NCI-H2107 treated with DMSO at 0.1 percent for 48 hours (cell line): Measurements from ENCODE around the gene LNPEP.
"Not testable (repeated sequence)": the region's sequence is repeated elsewhere in the genome, so short reads cannot be mapped to it uniquely, and the experiment has no call there.

Experiments
- DNase-seq: peaks from one replicate; lab custom pipeline; 2025; ENCODE audit not compliant: unreplicated experiment; lab: John Stamatoyannopoulos, UW

Gene LNPEP

DNA sequence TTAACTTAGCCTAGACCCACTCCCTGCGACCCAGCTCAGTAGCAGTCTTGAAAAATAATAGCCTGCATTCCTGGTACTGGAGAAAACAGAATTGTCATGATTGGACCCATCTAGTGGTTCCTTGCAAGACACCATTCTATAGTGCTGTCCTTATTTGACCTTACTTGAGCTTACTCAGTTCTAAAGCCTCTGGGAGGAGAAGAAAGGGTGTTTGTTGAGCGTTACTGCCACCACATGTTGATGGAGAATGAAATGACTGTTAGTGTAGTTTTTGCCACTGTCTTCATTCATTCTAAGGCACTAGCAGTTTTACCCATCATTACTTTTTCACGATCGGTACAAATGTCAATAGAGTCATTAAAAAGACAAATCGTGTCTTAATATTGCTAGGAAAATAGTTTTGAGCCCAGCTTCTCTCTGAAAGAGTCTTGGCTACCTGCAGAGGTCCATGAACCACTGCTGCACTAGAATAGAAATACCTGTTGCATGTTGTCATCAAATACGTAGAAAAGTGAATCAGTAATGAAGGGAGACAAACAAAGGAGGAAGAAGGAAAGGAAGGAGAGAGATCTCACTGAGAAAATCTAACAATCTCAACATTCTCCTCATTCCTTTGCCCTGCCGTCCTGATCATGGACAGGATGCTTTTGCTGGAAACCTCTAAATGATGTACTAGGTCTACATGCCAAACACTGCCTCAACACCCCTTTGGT is 110.5 kb downstream of the LNPEP start:
- no peak for DNase-seq

DNA sequence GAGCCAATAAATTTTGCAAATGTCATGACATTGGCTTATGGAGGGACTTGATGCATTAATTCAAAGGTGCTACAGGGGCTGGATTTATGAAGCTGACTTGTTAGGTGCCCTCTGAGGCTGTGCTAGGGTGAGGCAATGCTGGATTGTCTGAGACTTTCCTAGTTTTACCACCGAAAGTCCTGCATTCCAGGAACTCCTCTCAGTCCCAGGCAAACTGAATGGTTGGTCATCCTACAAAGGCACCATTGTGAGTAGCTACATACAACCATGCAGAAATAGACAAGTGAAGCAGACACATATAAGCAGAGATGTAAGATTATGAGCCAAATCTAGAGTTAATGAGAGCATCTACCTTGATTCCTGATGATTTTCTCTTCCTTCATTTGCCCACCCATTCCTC is 111.2 kb downstream of the LNPEP start:
- no peak for DNase-seq

DNA sequence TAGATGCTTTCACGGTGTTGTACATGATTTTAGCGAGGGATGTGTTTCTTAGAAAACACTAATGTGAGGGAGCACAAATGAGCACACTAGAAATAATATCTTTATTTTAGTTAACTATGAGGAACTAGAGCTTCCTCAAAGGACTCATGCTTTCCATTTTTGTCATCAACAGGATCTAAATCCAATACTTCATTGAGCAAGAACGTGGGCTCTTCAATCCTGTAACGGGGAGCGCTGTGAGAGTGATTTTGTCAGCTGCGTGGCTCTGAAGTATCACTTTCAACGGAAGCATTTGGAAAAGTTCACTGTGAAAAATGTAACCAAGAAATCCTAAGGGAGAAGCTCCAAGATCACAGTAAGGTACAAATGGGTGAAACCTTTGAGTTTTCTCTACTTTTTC is 113.3 kb downstream of the LNPEP start:
- DNase-seq = no peak

DNA sequence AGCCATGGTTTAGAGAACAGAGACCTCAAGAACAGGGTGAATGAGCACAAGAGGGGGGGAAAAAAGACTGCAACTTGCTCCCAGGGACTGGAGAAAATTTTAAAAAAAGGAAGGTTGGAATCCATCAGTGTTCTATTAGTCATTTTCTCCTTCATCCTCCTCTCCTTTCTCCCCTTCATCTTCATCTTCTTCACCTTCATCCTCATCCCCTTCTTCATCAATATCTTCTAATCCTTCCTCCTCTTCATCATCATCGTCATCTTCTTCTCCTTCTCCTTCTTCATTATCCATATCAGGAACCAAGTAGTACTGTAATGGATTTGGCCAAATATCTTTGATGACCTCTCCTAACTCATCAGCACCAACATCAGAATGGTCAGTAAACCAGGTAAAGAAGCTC is 120.4 kb downstream of the LNPEP start:
- no peak for DNase-seq

DNA sequence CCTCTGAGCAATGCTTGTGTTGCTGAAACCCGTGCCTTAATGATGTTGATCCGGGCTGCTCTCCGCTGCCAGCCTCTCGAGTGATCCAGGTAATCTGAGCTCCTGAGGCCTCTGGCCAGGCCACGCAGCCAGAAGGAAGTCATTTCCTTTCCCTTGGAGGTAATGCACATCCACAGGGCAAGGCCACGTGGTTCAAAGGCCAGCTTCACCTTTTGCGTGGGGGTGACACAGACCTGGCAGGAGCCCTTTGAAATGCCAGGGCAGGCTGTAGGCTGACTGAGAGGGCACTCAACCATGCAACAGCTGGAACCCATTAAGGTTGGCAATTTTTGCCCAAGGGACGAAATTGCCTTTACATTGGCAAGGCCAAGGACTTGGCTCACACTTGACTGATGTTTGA is 126.2 kb downstream of the LNPEP start:
- peak; percentile 25 for DNase-seq

DNA sequence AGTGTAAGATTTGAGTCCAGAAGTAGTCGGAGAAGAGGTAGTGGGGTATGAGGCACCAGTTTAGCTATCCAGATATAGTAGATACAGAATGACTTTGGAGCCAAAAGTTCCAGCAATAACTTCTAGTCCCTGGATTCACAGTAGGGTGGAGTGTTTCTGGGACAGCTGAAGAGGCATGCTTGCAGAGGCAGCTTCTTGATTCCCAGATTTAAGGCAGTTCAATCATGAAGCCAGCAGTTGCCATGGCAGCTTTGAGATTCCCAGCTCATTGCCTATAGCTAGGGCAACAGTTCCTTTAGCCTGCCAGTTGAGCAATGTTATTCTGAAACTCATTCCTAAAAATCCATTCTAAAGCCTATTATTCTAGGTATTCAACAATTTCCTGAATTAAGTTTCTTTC is 127.4 kb downstream of the LNPEP start:
- DNase-seq = no peak

DNA sequence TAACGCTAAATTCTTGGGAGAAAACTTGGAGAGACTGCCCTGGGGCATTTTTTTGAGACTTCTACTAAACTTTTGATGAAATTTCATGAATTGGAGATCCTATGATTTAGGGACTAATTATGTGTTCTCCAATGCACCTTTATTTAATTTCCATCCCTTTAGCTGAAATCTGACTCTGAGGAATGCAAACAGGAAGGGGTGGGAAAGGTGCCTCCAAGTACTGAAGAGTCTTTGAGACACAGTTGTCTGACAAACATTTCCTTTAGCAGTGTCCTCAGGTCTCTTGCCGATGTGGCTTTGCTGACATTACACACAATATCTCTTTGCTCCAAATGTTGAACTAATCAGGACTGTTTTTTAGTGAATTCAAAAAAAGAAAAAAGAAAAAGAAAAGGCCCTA is 129.6 kb downstream of the LNPEP start:
- no peak for DNase-seq

DNA sequence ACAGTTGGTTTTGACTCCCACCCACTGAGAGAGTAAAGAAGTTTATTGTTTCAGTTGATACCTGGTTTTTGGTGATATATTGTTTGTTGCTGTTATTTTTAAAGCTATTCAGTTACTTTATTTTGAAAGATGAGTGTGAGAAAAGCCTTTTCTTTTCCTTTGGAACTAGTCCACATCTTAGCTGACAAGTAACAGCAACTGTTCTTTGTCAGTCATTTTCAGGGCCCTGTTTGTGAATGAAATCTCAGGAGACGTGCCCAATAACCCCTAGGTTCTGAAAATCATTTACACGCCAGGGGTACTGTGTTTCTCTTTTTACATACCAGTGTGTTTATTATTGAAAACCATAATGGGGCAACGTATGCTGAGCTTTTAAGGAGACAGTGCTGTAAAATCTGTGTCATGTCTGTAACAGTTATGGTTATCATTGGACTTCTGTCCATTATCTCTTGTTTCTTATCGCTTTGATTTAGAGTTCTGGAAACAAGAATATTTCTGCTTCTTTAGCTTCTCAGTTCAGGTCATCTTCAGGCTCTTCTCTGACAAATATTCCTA is 131.5 kb downstream of the LNPEP start:
- DNase-seq = no peak

DNA sequence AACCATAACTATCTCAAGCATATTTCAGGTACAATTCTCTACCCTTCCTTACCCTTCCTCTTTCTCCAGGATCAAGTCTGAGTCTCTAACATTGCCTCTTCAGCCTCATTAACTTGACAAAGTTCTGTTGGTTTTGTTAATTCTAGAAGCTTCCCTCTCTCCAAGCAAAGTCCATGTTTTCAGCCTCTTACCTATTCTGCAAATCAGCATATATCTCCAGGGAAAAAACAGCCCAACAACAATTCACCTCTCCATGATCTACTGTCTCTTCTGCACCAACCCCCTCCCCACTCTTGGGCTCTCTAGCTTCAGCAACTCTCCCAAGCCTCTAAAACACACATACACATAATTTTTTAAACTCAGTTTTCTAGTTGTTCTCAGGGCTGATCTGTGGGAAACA is 134.4 kb downstream of the LNPEP start:
- no peak for DNase-seq

DNA sequence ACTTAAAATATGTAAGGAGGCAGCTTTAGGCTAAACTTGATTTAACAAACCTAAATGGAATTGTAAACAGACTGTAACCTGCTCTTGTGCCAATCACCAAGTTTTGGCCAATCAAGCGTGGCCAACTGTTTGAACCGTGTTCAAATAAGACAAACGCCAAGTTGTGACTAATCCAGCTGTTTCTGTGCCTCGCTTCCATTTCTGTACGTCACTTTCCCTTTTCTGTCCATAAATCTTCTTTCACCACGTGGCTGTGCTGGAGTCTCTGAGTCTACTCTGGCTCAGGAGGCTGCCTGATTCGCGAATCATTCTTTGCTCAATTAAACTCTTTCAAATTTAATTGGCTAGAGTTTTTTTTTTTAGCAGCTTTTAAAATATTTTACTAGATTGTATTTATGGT is 135.2 kb downstream of the LNPEP start:
- DNase-seq = no peak

DNA sequence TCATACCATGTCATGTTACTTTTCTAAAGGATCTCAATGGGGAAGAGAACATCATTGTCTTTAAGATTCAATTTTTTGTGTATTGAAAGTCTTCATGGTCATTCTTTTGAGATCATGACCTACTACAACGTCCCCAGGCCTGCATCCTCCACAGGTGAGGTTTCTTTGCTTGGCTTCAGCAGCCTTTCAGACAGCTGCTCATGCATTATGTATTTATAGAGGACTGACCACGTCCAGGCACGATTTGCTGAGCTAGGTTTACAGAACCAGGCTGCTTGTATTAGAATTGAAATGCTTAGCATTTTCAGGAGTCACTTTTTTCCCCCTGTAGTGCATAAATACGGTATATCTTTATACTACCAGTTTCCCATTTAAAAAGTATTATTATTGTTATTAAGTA is 136.1 kb downstream of the LNPEP start:
- no peak for DNase-seq

DNA sequence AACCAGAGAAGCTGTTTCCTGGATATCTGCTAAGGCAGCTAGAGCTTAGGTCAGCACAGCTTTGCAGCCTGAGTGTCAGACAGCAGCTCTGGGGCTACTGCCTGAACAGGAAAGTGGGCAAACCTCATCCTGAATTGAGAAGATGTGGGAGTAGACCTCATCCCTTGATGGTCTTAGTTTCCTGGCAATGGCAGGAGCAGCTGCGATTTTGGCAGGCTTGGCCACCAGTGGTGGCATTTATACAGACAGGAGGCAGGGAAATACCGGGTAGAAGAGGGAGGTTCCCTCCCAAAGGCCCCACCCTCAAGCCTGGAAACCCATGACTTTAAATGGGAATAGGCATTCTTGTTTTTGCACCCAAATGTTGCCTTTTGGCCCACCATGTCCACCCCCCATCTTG is 136.8 kb downstream of the LNPEP start:
- DNase-seq = no peak

DNA sequence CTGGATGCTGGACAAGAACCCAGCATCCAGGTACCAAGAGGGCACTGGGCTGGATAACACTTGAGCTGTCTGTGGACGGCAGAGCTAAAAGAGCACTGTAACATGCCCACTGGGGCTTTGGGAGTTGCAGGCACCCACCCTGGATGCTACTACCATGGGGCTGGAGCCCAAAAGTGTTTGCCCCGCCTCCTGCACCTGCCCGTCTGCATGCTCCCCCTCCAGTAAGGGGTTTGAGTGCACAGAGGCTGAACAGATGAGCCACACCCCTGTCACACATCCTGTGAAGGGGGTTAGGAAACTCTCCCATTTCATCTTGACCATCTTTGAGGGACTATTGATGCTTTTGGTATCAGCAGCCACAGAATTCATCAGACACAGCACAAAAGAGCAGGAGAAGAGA is 137.5 kb downstream of the LNPEP start:
- DNase-seq = no peak

DNA sequence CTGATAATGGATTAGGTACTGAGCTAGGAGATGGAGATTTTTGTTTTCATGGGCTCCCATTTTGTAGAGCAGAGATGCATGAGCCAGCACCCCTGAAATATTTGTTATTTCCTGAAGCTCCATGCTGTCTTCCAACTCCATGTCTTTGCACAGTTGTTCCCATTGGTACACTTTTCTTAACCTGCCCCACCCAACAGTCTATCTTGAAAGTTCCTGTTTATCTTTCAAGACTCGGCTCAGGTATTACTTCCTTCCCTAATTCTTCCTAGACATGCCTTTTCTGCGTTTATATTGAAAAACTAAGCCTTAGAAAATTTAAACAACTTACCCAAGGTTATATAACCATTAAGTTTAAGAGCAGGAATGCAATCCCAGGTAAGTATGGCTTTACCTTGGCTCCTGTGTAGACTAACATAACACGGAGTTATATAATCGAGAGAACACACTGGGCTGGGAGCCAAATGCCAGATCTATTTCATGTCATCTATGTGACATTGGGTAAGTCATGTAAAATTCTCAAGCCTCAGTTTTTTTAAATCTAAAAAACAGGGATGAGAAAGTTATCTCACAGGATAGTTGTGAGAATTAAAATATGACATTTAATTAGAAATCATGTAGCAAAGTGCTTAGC is 139.1 kb downstream of the LNPEP start:
- DNase-seq = no peak

DNA sequence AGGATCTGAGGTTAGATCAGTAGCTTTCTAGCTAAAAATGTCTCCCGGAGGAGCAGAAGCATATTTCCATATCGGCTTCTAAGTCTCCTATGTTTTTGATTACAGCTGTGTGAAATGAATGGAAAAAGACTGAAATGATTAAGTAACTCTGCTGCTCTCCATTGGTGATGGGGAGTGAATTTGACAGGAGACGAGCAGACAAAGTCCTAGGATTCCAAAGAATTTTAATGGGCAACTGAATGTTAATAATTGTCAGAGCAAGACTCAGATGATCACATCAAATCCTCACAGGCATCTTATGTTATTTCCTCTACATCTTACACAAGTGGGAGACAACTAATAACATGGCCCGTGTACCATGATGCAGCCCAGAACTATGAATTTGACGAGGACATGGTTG is 139.8 kb downstream of the LNPEP start:
- DNase-seq = no peak

DNA sequence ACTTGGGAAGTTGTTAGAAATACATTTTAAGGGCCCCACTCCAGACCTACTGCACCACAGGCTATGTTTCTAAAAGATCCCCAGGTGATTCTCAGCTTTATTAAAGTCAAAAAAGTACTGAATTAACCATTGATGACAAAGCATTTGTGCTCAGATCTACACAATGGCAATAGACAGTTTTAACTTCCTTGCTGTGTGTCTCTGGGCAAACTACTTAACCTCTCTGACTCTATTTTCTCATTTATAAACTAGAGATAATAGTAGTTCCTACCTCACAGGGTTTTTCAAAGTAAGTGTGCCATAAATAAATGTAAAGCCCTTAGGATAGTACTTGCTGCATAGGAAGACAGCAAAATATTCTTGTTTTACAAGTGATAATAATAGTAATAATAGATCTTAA is 140.2 kb downstream of the LNPEP start:
- no peak for DNase-seq

DNA sequence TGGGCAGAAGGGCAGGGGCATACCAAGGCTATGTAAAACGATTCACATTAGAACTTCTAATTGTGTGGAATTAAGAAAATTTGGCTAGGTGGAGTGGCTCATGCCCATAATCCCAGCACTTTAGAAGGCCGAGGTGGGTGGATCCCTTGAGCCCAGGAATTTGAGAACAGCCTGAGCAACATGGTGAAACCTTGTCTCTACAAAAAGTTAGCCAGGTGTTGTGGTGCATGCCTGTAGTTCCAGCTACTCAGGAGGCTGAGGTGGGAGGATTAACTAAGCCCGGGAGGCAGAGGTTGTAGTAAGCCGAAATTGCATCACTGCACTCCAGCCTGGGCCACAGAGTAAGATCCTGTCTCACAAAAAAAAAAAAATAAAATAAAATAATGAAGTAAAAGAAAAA is 141.4 kb downstream of the LNPEP start:
- no peak for DNase-seq

DNA sequence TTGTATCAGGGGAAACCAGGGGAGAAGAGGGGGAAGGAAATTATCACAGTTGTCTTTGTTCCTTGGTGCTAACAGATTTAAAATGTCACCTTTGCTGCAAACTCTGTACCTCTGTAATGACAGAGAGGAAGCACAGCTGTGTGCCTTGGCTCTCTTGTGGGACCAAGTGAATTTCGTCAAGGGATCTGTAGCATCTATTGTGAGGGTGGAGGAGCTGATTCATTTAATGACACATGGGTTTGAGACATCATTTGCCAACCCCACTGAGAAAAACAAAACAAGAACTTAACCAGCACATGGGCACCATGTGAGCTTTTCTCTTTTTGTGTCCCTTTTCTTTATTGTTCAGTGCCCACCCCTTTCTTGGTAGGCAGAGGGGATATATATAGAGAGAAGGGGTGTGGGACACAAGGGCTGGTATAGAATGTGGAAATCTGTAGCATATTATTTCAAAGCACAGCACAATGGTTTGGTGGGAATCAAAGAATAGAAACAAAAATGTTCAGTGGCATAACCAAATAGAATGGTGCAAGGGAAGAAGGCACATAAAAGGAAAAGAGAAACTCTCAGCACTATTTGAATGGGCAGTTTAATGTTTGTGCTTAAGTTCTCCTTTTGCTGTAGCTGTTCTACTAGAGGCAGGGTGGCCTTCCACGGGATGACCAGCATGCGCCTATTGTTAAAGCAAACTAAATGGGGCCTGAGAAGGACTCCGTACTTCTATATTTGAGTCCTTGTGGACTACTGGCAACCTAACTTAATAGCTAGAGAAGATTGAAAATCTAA is 143.3 kb downstream of the LNPEP start:
- no peak for DNase-seq

DNA sequence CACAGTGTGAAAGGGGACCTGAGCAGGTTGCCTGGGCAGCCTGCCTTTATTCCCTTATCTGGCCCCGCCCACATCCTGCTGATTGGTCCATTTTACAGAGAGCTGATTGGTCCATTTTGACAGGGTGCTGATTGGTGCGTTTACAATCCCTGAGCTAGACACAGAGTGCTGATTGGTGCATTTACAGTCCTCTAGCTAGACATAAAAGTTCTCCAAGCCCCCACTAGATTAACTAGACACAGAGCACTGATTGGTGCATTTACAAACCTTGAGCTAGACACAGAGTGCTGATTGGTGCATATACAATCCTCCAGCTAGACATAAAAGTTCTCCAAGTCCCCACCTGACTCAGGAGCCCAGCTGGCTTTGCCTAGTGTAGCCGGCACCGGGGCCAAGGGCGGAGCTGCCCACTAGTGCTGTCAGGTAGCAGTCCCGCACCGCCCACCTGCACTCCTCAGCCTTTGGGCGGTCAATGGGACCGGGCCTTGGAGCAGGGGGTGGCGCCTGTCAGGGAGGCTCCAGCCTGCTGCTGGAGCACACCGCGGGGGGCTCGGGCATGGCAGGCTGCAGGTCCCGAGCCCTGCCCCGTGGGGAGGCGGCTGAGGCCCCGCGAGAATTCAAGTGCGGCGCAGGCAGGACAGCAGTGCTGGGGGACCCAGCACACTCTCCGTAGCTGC is 149.0 kb downstream of the LNPEP start:
- not testable (repeated sequence) for DNase-seq

DNA sequence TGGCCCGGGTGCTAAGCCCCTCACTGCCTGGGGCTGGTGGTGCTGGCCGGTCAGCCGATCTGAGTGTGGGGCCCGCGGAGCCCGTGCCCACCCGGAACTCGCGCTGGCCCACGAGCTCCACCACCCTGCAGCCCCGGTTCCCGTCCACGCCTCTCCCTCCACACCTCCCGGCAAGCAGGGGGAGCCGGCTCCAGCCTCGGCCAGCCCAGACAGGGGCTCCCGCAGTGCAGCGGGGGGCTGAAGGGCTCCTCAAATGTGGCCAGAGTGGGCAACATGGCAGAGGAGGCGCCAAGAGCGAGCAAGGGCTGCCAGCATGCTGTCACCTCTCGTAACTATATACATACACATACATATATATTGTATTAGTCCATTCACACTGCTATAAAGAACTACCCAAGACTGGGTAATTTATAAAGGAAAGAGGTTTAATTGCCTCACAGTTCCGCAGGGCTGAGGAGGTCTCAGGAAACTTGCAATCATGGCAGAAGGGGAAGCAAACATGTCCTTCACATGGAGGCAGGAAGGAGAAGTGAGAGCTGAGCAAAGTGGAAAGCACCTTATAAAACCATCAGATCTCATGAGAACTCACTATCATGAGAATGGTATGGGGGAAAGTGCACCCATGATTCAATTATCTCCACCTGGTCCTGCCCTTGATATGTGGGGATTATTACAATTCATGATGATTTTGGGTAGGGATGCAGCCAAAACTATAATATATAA is 149.7 kb downstream of the LNPEP start:
- DNase-seq = no peak
